K562 (cell line): ENCODE results near the gene APLP1. TPM values are rescaled to one million over a fixed set of nuclear protein-coding genes. Genes with fewer than 3 reads are reported as not detected.
A peak's percentile ranks its signal among the peaks of the same experiment; 100 is the strongest.

Source experiments
- BACH1 ChIP-seq: fragments of 200-800 bp; sonication (Bioruptor generic); IDR thresholded peaks from 2 replicates; pipeline ENCODE4 v1.6.1; 2016; ENCODE audit warnings: missing genetic modification characterization, missing compliant biosample characterization
- BRD4 ChIP-seq: fragments of 200-600 bp; sonication (generic); IDR thresholded peaks from 2 replicates; pipeline ENCODE4 v1.6.1; 2017; ENCODE audit warnings: inconsistent platforms
- CCNT2 ChIP-seq: IDR thresholded peaks from 2 replicates; pipeline ENCODE4 v1.6.1; 2011; ENCODE audit warnings: borderline replicate concordance, low read depth, mild to moderate bottlenecking, moderate library complexity, mixed read lengths, low read length; ENCODE audit not compliant: insufficient read length; ENCODE audit errors: extremely low read depth
- CREB1 ChIP-seq, 2 experiments: sonication (generic) in 1 of 2; formaldehyde crosslinking in 1 of 2; IDR thresholded peaks; 2 replicates each; pipeline versions ENCODE4 v1.6.1 to v1.8.0; 2012 to 2022; ENCODE audit warnings: inconsistent platforms in 1 of 2, mild to moderate bottlenecking in 1 of 2, missing genetic modification reagents in 1 of 2, moderate library complexity in 1 of 2
- DDX20 ChIP-seq: fragments of 450-650 bp; IDR thresholded peaks from 2 replicates; pipeline ENCODE4 v1.6.1; 2016; ENCODE audit warnings: missing genetic modification characterization, low read depth, mild to moderate bottlenecking, missing compliant biosample characterization, moderate library complexity
- GTF2B ChIP-seq: IDR thresholded peaks from 2 replicates; pipeline ENCODE4 v1.6.1; 2011; ENCODE audit not compliant: insufficient read length; ENCODE audit errors: extremely low read depth
- HMG20B ChIP-seq: fragments of 250-450 bp; sonication (Bioruptor Pico); IDR thresholded peaks from 2 replicates; pipeline ENCODE4 v1.5.0; 2021; ENCODE audit warnings: mild to moderate bottlenecking
- HNRNPLL ChIP-seq: fragments of 200-400 bp; formaldehyde crosslinking; IDR thresholded peaks from 2 replicates; pipeline ENCODE4 v1.6.1; 2017; ENCODE audit warnings: low read length, low read depth, mild to moderate bottlenecking; ENCODE audit not compliant: poor library complexity, severe bottlenecking
- HOXB6 ChIP-seq: fragments of 250-450 bp; sonication (Bioruptor Pico); IDR thresholded peaks from 2 replicates; pipeline ENCODE4 v1.5.1; 2022; ENCODE audit warnings: mild to moderate bottlenecking, borderline replicate concordance
- JUNB ChIP-seq: fragments of 450-650 bp; formaldehyde crosslinking; conservative IDR thresholded peaks from 2 replicates; pipeline ENCODE4 v1.4.0; 2020; ENCODE audit warnings: mild to moderate bottlenecking
- MBD1 ChIP-seq: fragments of 250-450 bp; sonication (Bioruptor Pico); IDR thresholded peaks from 2 replicates; pipeline ENCODE4 v1.8.0; 2022; ENCODE audit warnings: inconsistent platforms
- PKNOX1 ChIP-seq: fragments of 450-650 bp; IDR thresholded peaks from 2 replicates; pipeline ENCODE4 v1.6.1; 2016
- PREB ChIP-seq: sonication (generic); formaldehyde crosslinking; IDR thresholded peaks from 2 replicates; pipeline ENCODE4 v1.8.1; 2023; ENCODE audit warnings: mild to moderate bottlenecking, missing genetic modification reagents
- SETDB1 ChIP-seq: IDR thresholded peaks from one replicate; pipeline ENCODE4 v1.6.1; 2012; ENCODE audit warnings: low read length, control low read depth, inconsistent platforms
- TEAD1 ChIP-seq, 2 experiments: fragments of 450-650 bp in 1 of 2; sonication (generic) in 1 of 2; formaldehyde crosslinking; IDR thresholded peaks; 2 replicates each; pipeline versions ENCODE4 v1.4.0 to v1.8.0; 2020 to 2022; ENCODE audit warnings: mild to moderate bottlenecking in 2 of 2, missing genetic modification reagents in 1 of 2
- TGIF2 ChIP-seq: sonication (generic); formaldehyde crosslinking; IDR thresholded peaks from 2 replicates; pipeline ENCODE4 v1.8.1; 2022; ENCODE audit warnings: mild to moderate bottlenecking, missing genetic modification reagents, moderate library complexity
- U2AF2 ChIP-seq: fragments of 200-400 bp; formaldehyde crosslinking; optimal IDR thresholded peaks from 2 replicates; pipeline ENCODE3; 2017; ENCODE audit warnings: low read depth, mild to moderate bottlenecking, low read length
- USF2 ChIP-seq: sonication (generic); formaldehyde crosslinking; IDR thresholded peaks from 2 replicates; pipeline ENCODE4 v1.5.0; 2020; ENCODE audit warnings: missing genetic modification reagents
- ZBTB34 ChIP-seq: fragments of 250-450 bp; sonication (Bioruptor Pico); IDR thresholded peaks from 2 replicates; pipeline ENCODE4 v1.8.0; 2021; ENCODE audit warnings: mild to moderate bottlenecking, moderate library complexity
- ZBTB7A ChIP-seq: IDR thresholded peaks from 2 replicates; pipeline ENCODE4 v1.6.1; 2011; ENCODE audit warnings: low read depth, mild to moderate bottlenecking, low read length, moderate library complexity, borderline replicate concordance; ENCODE audit not compliant: control insufficient read depth
- polyA plus RNA-seq, 8 experiments: library from polyadenylated mRNA; depleted of rRNA in 4 of 8; stranded (reverse) in 5 of 8; unstranded in 3 of 8; fragments of >200 nt; fragmentation: Nextera tagmentation in 2 of 8; fragmentation: Illumina TruSeq in 1 of 8; extraction: Ambion mirVana in 2 of 8; extraction: Trizol in 1 of 8; gene quantifications; 2 replicates each; pipeline versions ENCODE4 v1.2.1 to v1.2.3, GENCODE V29; 2011 to 2014; ENCODE audit warnings: inconsistent platforms in 1 of 8, missing spikeins in 1 of 8
- total RNA-seq, 7 experiments: library from RNA; depleted of rRNA in 6 of 7; stranded (reverse); fragments of >200 nt in 6 of 7; fragmentation: Illumina TruSeq in 2 of 7; extraction: Trizol in 2 of 7; gene quantifications; 2 replicates each; pipeline versions ENCODE4 v1.2.1 to v1.2.3, GENCODE V29; 2011 to 2021; ENCODE audit warnings: low replicate concordance in 1 of 7

The APLP1 gene
- total and polyA plus RNA-seq, 9 of the 15 experiments (the other 6 are each of a cell fraction or from before 2014, with no cell fraction given): 0.69 to 9.9 (median 4.7) TPM

- no peak for TF ChIP-seq HMG20B (CRISPR knock-in tag)
- no peak for TF ChIP-seq BACH1
- TF ChIP-seq BRD4: no peak
- TF ChIP-seq CCNT2: peak; percentile 50
- TF ChIP-seq TEAD1 (CRISPR knock-in tag; IDR thresholded peaks at IDR 0.05): no peak
- peak; percentile 39; the same call in 1 of the 2 replicates for TF ChIP-seq CREB1 (IDR thresholded peaks at IDR 0.05)
- TF ChIP-seq CREB1 (CRISPR knock-in tag; IDR thresholded peaks at IDR 0.05): peak; percentile 34; the same call in 1 of the 2 replicates
- no peak for TF ChIP-seq ZBTB34 (CRISPR knock-in tag)
- no peak for TF ChIP-seq TGIF2
- TF ChIP-seq U2AF2: no peak
- TF ChIP-seq GTF2B: no peak
- TF ChIP-seq PKNOX1: peak; percentile 66
- TF ChIP-seq ZBTB7A: no peak
- TF ChIP-seq MBD1: no peak
- no peak for TF ChIP-seq DDX20
- no peak for TF ChIP-seq HNRNPLL
- TF ChIP-seq JUNB (CRISPR knock-in tag): no peak
- no peak for TF ChIP-seq SETDB1
- TF ChIP-seq PREB: no peak
- TF ChIP-seq USF2 (CRISPR knock-in tag): peak; percentile 68
- TF ChIP-seq HOXB6 (CRISPR knock-in tag): no peak
Measured at GRCh38 chr19:35845215-35846037, 22.9 kb upstream of the APLP1 start (continued).
